ENCODE results near the gene H1-8. TPM values are rescaled to one million over a fixed set of nuclear protein-coding genes. Genes with fewer than 3 reads are reported as not detected.

Gene H1-8
- total RNA-seq, 4 donors from 2014 or later, result not detected

- Histone ChIP-seq H3K27ac (peak overlapping the region; percentile 78 to 86 (median 81)), H3K4me1 (peaks cover 14 to 70% (median 40%) of the 10 kb centered on the region in 4 donors), H3K9me3 (no peaks in the 10 kb centered on the region), H3K27me3 (peaks cover 3% of the 10 kb centered on the region), H3K36me3 (no peaks in the 10 kb centered on the region), H3K4me3 (no peak overlapping the region)
- TF ChIP-seq POLR2AphosphoS5 (IDR thresholded peaks at IDR 0.05) (peak in 1 of 3 donors; percentile 7), CTCF (IDR thresholded peaks at IDR 0.05) (no peak)
- DNase-seq, result peak; percentile 49
- in situ Hi-C loops (cut with MboI; ENCODE audit: low pct_ligation_motif_present in 1 of 4, low pct_unique_long_range_greater_than_20kb in 1 of 4, low sequenced_read_pairs in 3 of 4) (no loop called here), intact Hi-C loops (cut with DNase I; ENCODE audit: low total_unique reads) (loop anchor here (10.0 kb wide), 1 partner anchor 105 kb away; no protein-coding TSS in a partner anchor)
- 66% methylated on average over 5 of the region's 5 CpGs; no CpG with 5 or more reads in 1 of the 2 donors for WGBS, 2 donors (ENCODE audit: low coverage in 1 of 2)
Observed at GRCh38 chr3:129599607-129600006, 56.6 kb downstream of the H1-8 start.

- H3K9me3 ChIP-seq, result no peaks in the 10 kb centered on the region
- DNase-seq, result no peak
- WGBS, 2 donors (ENCODE audit: low coverage in 1 of 2), result 88 to 94% methylated on average over 1 to 2 of the region's 2 CpGs
- peak overlapping the region; percentile 78 to 86 (median 81) for H3K27ac ChIP-seq
- intact Hi-C loops (cut with DNase I; ENCODE audit: low total_unique reads) (loop anchor here (10.0 kb wide), 1 partner anchor 106 kb away; no protein-coding TSS in a partner anchor), in situ Hi-C loops (cut with MboI; ENCODE audit: low pct_ligation_motif_present in 1 of 4, low pct_unique_long_range_greater_than_20kb in 1 of 4, low sequenced_read_pairs in 3 of 4) (no loop called here)
- peaks cover 10% of the 10 kb centered on the region for H3K27me3 ChIP-seq
- peaks cover 8 to 64% (median 34%) of the 10 kb centered on the region in 4 donors for H3K4me1 ChIP-seq
- H3K4me3 ChIP-seq, result no peak overlapping the region
- H3K36me3 ChIP-seq, result no peaks in the 10 kb centered on the region
- TF ChIP-seq CTCF (IDR thresholded peaks at IDR 0.05) (no peak), POLR2A (IDR thresholded peaks at IDR 0.05) (no peak), EP300 (IDR thresholded peaks at IDR 0.05; ENCODE audit: low read depth) (no peak), POLR2AphosphoS5 (IDR thresholded peaks at IDR 0.05) (no peak)
Observed at GRCh38 chr3:129600348-129600747, 57.4 kb downstream of the H1-8 start.

Small RNA genes within 50 kb of the gene (small RNA-seq; reads per million reads assigned to genes)
- 0 reads per million in 4 donors for gene RN7SL752P

Other genes with a start within 250 kb of the H1-8 start
- gene EFCAB12, start 114.5 kb upstream of the H1-8 start, total RNA-seq, result under 1 TPM in 2 of 4 donors, not detected in 2; 0.14 to 0.32 TPM
- 10 to 100 TPM; 15.0 to 34.4 (median 30.4) TPM for gene MBD4, start 103.2 kb upstream of the H1-8 start, total RNA-seq
- gene IFT122, start 103.0 kb upstream of the H1-8 start, total RNA-seq, result 10 to 100 TPM; 15.0 to 77.6 (median 16.7) TPM
- gene RHO, start 14.5 kb upstream of the H1-8 start, total RNA-seq, result not detected
- gene PLXND1, start 63.5 kb downstream of the H1-8 start, total RNA-seq, result 10 to 100 TPM; 26.4 to 71.8 (median 35.8) TPM

Data from transverse colon (tissue), 4 donors.